Adipocyte (in vitro differentiated cells): ENCODE results near the gene P3H2.

Experiments
- DNase-seq: peaks from one replicate; pipeline ENCODE4 v3.0.0-alpha.2; 2015; ENCODE audit warnings: low read depth
- H3K27me3 ChIP-seq: replicated peaks from 2 replicates; pipeline ENCODE4 v1.7.0; 2013; ENCODE audit warnings: mild to moderate bottlenecking, low read length, moderate library complexity; ENCODE audit not compliant: control insufficient read depth, insufficient read depth
- H3K36me3 ChIP-seq: 2 replicates; pipeline ENCODE4 v1.7.0; 2013; ENCODE audit warnings: low read length, mild to moderate bottlenecking, moderate library complexity; ENCODE audit not compliant: control insufficient read depth, insufficient read depth, severe bottlenecking
- H3K4me1 ChIP-seq: 2 replicates; pipeline ENCODE4 v1.7.0; 2013; ENCODE audit warnings: mild to moderate bottlenecking, low read length, moderate library complexity; ENCODE audit not compliant: control insufficient read depth, insufficient read depth
- H3K4me3 ChIP-seq: 2 replicates; pipeline ENCODE4 v1.7.0; 2013; ENCODE audit warnings: mild to moderate bottlenecking, low read length, moderate library complexity
- H3K9ac ChIP-seq: 2 replicates; pipeline ENCODE4 v1.7.0; 2013; ENCODE audit warnings: mild to moderate bottlenecking, low read length, moderate library complexity
- H3K9me3 ChIP-seq: 2 replicates; pipeline ENCODE4 v1.7.0; 2013; ENCODE audit warnings: mild to moderate bottlenecking, low read length, moderate library complexity; ENCODE audit not compliant: control insufficient read depth

P3H2 gene

DNA sequence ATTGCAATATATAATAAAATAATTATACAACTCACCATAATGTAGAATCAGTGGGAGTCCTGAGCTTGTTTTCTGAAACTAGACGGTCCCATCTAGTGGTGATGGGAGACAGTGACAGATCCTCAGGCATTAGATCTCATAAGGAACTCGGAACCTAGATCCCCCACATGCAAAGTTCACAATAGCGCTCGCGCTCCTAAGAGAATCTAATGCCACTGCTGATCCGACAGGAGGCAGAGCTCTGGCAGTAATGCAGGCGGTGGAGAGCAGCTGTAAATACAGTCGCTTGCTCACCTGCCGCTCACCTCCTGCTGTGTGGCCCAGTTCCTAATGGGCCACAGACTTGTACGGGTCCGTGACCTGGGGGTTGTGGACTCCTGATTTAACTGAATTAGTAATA lies 87.8 kb downstream of the P3H2 start:
- no peaks in the 10 kb centered on the region for H3K36me3 ChIP-seq
- H3K9ac ChIP-seq, result no peak overlapping the region
- H3K4me3 ChIP-seq, result no peak overlapping the region
- H3K27me3 ChIP-seq, result no peaks in the 10 kb centered on the region
- peaks cover 10% of the 10 kb centered on the region for H3K4me1 ChIP-seq
- DNase-seq, result no peak
- no peaks in the 10 kb centered on the region for H3K9me3 ChIP-seq

DNA sequence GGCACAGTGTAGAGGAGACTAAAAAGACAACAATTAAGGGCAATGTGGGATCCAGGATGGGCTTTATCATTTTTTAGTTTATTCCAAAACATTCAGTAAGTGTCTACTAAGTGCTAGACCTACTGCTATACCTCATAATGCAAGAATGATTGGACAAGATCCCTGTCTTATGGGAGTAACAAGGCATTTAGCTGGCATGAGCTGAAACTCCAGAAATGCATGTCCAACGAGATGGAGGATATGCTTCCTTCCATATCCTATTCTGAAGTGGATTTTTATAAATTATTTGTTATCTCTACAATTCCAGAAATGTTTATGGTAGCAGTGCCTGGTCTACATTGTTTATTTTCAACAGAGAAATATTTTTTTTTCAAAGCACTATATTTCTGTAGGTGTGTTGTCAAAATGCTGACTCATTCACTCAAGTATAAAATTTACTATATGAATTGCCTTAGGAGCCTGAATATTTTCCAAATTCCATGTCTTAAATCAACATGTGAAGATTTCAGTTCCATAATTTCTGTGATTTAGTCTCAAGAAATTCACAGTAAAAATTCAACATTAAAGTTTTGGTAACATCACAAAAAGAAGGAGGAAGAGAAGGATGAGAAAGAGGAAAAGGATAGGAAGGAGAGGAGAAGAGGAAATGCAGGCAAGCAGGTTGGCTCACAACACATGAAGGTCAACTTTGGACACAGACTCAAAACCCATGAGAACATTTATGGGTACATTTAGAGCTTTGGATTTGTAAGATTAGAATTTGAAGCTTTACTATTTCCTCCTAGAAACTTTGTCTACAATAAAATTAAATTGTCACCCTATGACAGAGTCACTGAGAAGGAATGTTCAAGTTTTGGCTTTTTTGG lies 88.6 kb downstream of the P3H2 start:
- H3K4me1 ChIP-seq, result peaks cover 7% of the 10 kb centered on the region
- no peaks in the 10 kb centered on the region for H3K9me3 ChIP-seq
- no peaks in the 10 kb centered on the region for H3K27me3 ChIP-seq
- no peaks in the 10 kb centered on the region for H3K36me3 ChIP-seq
- no peak overlapping the region for H3K4me3 ChIP-seq
- no peak overlapping the region for H3K9ac ChIP-seq
- peak; percentile 43 for DNase-seq

DNA sequence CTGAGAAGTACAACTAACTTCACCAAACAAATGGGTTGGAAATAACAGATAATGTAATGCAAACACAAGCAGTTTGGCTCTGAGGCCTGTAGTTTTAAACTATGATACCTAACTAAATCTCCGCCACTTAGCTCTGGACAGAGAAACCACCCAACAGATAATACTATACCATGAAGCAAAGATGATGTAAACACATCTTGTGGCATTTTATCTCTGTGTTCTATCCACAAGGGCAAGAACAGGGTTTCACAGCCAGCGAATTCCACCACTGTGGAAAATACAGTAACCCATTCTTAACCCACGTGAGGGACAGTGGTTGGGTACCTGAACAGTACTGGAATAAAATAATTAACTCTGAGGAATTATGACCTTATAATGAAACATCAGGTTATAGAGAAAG lies 93.6 kb downstream of the P3H2 start:
- Histone ChIP-seq H3K4me3 (no peak overlapping the region), H3K9ac (no peak overlapping the region), H3K36me3 (no peaks in the 10 kb centered on the region), H3K9me3 (no peaks in the 10 kb centered on the region), H3K4me1 (peaks cover 2% of the 10 kb centered on the region), H3K27me3 (no peaks in the 10 kb centered on the region)
- DNase-seq, result no peak

DNA sequence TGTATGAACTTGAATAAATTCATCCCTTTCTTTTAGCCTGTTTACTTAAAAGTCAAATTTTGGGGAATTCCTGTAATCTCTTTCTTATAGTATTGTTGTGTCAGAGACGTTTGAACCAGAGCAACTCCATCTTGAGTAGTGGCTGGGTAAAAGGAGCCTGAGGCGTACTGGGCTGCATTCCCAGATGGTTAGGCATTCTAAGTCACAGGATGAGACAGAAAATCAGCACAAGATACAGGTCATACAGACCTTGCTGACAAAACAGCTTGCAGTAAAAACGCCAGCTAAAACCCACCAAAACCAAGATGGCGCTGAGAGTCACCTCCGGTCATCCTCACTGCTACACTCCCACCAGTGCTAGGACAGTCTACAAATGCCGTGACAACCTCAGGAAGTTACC lies 94.5 kb downstream of the P3H2 start:
- H3K36me3 ChIP-seq, result no peaks in the 10 kb centered on the region
- peaks cover 5% of the 10 kb centered on the region for H3K4me1 ChIP-seq
- no peak for DNase-seq
- H3K27me3 ChIP-seq, result no peaks in the 10 kb centered on the region
- H3K9ac ChIP-seq, result no peak overlapping the region
- H3K4me3 ChIP-seq, result no peak overlapping the region
- H3K9me3 ChIP-seq, result no peaks in the 10 kb centered on the region

DNA sequence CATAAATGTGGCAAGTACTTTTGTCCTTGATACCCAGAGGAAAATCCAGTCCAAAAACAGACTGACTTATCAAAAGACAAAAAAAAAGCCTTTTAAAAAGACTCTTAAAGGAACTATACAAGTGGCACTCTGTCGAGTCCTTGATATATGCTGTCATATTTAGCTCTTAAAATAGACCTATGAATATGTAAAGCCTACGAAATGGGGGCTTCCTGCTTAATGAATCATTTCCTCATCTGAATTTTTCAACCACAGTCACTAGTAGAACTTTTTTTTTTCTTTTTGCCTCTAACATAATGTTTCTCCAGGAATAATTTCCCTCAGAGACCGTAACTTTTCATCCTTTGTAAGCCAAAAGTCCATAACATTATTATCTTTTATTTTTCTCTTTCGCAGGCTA lies 95.8 kb downstream of the P3H2 start:
- DNase-seq, result no peak
- Histone ChIP-seq H3K36me3 (no peaks in the 10 kb centered on the region), H3K4me1 (peaks cover 5% of the 10 kb centered on the region), H3K27me3 (no peaks in the 10 kb centered on the region), H3K9me3 (no peaks in the 10 kb centered on the region), H3K4me3 (no peak overlapping the region), H3K9ac (no peak overlapping the region)

DNA sequence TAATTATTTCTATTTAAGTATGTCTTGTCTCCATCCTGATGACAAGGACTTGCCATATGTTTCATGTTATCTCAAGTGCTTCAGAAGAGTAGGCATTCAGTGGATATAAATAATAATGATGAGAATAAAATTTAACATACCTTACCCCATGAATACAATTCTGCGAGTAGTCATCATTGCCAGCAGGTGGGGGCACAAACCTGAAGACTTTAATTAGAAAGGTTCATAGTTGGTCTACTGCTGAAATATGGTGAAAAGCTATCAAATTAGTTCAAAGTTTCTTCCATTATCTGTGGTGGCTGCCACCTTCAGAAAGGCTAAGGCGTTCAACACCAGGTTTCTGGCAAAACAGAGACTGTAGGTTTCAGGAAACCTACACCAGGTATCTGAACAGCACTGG lies 100.9 kb downstream of the P3H2 start:
- no peaks in the 10 kb centered on the region for H3K27me3 ChIP-seq
- no peak overlapping the region for H3K9ac ChIP-seq
- peaks cover 16% of the 10 kb centered on the region for H3K4me1 ChIP-seq
- DNase-seq, result no peak
- no peaks in the 10 kb centered on the region for H3K36me3 ChIP-seq
- no peaks in the 10 kb centered on the region for H3K9me3 ChIP-seq
- no peak overlapping the region for H3K4me3 ChIP-seq

DNA sequence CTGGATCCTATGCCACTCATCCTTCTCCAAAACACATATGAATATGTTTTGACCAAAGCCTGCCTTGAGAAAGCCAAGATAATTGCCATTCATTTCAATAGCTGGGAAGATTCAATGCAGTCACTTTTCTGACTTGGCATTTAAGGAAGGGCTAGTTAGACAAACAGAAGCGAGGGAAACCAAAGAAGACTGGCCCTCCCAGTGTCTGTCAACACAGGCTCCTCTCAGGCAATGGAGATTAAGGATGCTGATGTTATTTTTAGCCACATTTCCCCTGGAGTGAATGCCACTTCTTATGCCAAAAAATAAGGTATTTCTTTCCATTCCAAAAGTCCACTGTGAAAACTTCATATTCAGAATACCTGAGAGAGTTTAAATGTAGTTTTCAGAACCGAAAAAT lies 101.7 kb downstream of the P3H2 start:
- Histone ChIP-seq H3K4me1 (peaks cover 16% of the 10 kb centered on the region), H3K36me3 (no peaks in the 10 kb centered on the region), H3K9me3 (no peaks in the 10 kb centered on the region), H3K4me3 (no peak overlapping the region), H3K27me3 (no peaks in the 10 kb centered on the region), H3K9ac (no peak overlapping the region)
- DNase-seq, result no peak

DNA sequence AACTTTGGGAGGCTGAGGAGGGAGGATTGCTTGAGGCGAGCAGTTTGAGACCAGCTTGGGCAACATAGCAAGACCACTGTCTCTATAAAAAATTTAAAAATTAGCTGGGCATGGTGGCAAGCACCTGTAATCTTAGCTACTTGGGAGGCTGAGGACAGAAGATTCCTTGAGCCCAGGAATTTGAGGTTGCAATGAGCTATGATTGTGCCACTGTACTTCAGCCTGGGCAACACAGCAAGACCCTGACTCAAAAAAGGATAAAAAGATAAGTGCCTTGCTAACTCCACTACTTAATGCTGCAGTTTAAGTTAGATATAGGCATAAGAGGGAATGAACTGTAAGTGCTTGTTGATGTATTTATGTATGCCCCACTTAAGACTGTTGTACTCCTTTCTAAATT lies 102.2 kb downstream of the P3H2 start:
- H3K27me3 ChIP-seq, result no peaks in the 10 kb centered on the region
- H3K36me3 ChIP-seq, result no peaks in the 10 kb centered on the region
- no peaks in the 10 kb centered on the region for H3K9me3 ChIP-seq
- H3K4me1 ChIP-seq, result peaks cover 16% of the 10 kb centered on the region
- no peak for DNase-seq
- no peak overlapping the region for H3K9ac ChIP-seq
- no peak overlapping the region for H3K4me3 ChIP-seq

DNA sequence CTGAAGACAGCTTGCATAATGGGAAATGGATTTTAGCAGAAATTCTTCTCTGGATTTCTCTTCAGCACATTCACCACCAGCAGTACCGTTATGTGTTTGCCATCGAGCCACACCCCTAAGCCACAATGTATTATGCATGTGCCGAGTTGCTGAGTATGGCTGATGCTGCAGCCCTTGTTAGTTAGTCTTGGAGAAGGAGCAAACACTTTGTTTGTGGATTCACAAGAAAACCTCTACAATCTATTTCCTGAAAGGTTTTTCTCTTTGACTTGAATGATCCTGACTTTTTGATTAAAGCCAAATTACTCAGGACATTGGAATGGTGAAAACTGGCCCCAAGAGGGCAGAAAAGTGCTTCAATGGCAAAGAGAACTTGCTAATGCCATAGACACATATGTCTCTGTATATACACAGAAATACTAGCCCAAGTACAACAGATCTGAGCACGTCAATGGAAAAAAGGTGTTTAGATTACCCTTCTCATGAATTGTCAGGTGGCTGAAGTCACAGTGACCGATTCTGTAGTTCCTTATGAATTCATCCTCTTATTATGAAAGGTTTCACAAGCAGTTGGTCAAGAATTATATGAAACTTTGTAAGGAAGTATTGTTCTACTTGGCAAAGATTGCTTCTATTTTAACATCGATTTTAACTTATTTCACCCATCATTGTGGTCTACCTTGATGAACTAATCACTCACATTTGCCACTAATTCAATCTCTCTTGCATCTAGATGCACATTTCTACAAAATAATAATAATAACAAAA lies 103.0 kb downstream of the P3H2 start:
- Histone ChIP-seq H3K27me3 (no peaks in the 10 kb centered on the region), H3K4me3 (no peak overlapping the region)

DNA sequence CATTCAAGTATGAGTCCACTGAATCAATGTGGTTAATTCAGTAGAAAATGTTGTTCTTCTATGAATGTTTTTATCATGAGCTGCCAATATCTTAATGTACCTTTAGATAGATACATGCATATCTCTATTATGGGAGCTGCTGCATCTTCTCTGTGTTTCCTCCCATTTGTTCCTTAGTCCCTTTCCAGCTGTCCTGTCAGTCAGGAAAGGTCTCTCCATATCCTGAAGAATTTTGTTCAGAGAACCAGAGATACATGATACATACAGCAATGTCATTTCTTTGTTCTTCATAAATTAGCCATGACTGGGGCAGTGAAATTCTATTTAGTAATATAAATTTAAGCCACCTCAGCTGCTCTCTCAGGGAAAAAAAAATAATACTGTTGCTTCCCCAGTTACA lies 103.7 kb downstream of the P3H2 start:
- Histone ChIP-seq H3K9me3 (no peaks in the 10 kb centered on the region), H3K4me3 (no peak overlapping the region), H3K27me3 (no peaks in the 10 kb centered on the region), H3K9ac (no peak overlapping the region), H3K36me3 (no peaks in the 10 kb centered on the region), H3K4me1 (peaks cover 21% of the 10 kb centered on the region)
- DNase-seq, result no peak

More for the DNA sequence above, 103.0 kb downstream of the P3H2 start:
- no peaks in the 10 kb centered on the region for H3K36me3 ChIP-seq
- no peaks in the 10 kb centered on the region for H3K9me3 ChIP-seq
- H3K4me1 ChIP-seq, result peaks cover 16% of the 10 kb centered on the region
- peak; percentile 68 for DNase-seq
- no peak overlapping the region for H3K9ac ChIP-seq

DNA sequence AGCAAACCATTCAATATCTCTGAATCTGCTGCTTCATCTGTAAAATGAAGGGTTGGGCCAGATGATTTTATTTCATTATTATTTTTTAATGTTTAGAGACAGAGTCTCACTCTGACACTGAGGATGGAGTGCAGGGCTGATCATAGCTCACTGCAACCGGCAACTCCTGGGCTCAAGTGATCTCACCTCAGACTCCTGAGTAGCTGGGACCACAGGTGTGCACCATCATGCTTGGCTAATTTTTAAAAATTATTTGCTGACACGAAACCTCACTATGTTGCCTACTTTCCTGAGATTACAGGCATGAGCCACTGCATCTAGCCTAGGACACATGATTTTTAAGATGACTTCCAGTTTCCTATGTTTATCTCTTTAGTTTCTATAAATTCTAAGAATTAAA lies 105.8 kb downstream of the P3H2 start:
- Histone ChIP-seq H3K36me3 (no peaks in the 10 kb centered on the region), H3K4me3 (no peak overlapping the region), H3K27me3 (no peaks in the 10 kb centered on the region), H3K9me3 (no peaks in the 10 kb centered on the region), H3K9ac (no peak overlapping the region), H3K4me1 (peaks cover 24% of the 10 kb centered on the region)
- no peak for DNase-seq
